GM18907 (cell line): Measurements from ENCODE around the gene MST1.
A peak's percentile ranks its signal among the peaks of the same experiment; 100 is the strongest.

Experiments
- ATAC-seq: cut with Tn5 transposase; IDR thresholded peaks from one replicate; pipeline ENCODE4 v1.9.1; 2021; ENCODE audit warnings: mild to moderate bottlenecking, moderate library complexity; ENCODE audit not compliant: unreplicated experiment

Gene MST1

GRCh38 chr3:49689046-49689907, at the start of gene MST1, which contains the start of gene RNF123:
TSS of gene MST1 (minus strand) at chr3:49689474. CDS start at chr3:49688691, 783 bp downstream.
TSS of gene RNF123 (plus strand) at chr3:49689557. CDS start at chr3:49691166, 1,609 bp downstream.
- ATAC-seq: peak; percentile 56

- ATAC-seq: no peak
Measured at GRCh38 chr3:49738067-49738713, 48.9 kb upstream of the MST1 start.

GRCh38 chr3:49734752-49735151, 45.5 kb upstream of the MST1 start:
- ATAC-seq: no peak

- ATAC-seq: no peak
Measured at GRCh38 chr3:49733551-49733950, 44.3 kb upstream of the MST1 start.

- ATAC-seq: no peak
Measured at GRCh38 chr3:49732597-49732996, 43.3 kb upstream of the MST1 start.

GRCh38 chr3:49729966-49730609, 40.8 kb upstream of the MST1 start:
- no peak for ATAC-seq

- ATAC-seq: no peak
Measured at GRCh38 chr3:49727924-49728361, 38.7 kb upstream of the MST1 start.

GRCh38 chr3:49727154-49727923, 38.1 kb upstream of the MST1 start:
- ATAC-seq: no peak

GRCh38 chr3:49725906-49726681, 36.8 kb upstream of the MST1 start:
- no peak for ATAC-seq

GRCh38 chr3:49724586-49724985, 35.3 kb upstream of the MST1 start:
- ATAC-seq: no peak

GRCh38 chr3:49723628-49724551, 34.6 kb upstream of the MST1 start, which contains the start of gene GMPPB:
TSS of gene GMPPB (minus strand) at chr3:49723951. CDS start at chr3:49723726, 225 bp downstream.
- ATAC-seq: peak; percentile 72

- no peak for ATAC-seq
Measured at GRCh38 chr3:49723296-49723627, 34.0 kb upstream of the MST1 start.

- ATAC-seq: no peak
Measured at GRCh38 chr3:49722896-49723295, 33.6 kb upstream of the MST1 start.

GRCh38 chr3:49721896-49722781, 32.9 kb upstream of the MST1 start:
- no peak for ATAC-seq

GRCh38 chr3:49721596-49721895, 32.3 kb upstream of the MST1 start:
- ATAC-seq: no peak

GRCh38 chr3:49720855-49721595, 31.8 kb upstream of the MST1 start:
- no peak for ATAC-seq

- peak; percentile 52 for ATAC-seq
Measured at GRCh38 chr3:49719214-49719884, 30.1 kb upstream of the MST1 start, which contains the start of gene AMIGO3. TSS of gene AMIGO3 (minus strand) at chr3:49719684. CDS start at chr3:49719465, 219 bp downstream.
